GM19468 (cell line): ENCODE results near the gene ASB4.
"Not testable (repeated sequence)": the region's sequence is repeated elsewhere in the genome, so short reads cannot be mapped to it uniquely, and the experiment has no call there.

Source experiments
- ATAC-seq: cut with Tn5 transposase; IDR thresholded peaks from one replicate; pipeline ENCODE4 v1.9.1; 2021; ENCODE audit warnings: mild to moderate bottlenecking, moderate library complexity, moderate number of reproducible peaks; ENCODE audit not compliant: unreplicated experiment; ENCODE audit errors: extremely low read depth

Gene ASB4, protein sequence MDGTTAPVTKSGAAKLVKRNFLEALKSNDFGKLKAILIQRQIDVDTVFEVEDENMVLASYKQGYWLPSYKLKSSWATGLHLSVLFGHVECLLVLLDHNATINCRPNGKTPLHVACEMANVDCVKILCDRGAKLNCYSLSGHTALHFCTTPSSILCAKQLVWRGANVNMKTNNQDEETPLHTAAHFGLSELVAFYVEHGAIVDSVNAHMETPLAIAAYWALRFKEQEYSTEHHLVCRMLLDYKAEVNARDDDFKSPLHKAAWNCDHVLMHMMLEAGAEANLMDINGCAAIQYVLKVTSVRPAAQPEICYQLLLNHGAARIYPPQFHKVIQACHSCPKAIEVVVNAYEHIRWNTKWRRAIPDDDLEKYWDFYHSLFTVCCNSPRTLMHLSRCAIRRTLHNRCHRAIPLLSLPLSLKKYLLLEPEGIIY

DNA sequence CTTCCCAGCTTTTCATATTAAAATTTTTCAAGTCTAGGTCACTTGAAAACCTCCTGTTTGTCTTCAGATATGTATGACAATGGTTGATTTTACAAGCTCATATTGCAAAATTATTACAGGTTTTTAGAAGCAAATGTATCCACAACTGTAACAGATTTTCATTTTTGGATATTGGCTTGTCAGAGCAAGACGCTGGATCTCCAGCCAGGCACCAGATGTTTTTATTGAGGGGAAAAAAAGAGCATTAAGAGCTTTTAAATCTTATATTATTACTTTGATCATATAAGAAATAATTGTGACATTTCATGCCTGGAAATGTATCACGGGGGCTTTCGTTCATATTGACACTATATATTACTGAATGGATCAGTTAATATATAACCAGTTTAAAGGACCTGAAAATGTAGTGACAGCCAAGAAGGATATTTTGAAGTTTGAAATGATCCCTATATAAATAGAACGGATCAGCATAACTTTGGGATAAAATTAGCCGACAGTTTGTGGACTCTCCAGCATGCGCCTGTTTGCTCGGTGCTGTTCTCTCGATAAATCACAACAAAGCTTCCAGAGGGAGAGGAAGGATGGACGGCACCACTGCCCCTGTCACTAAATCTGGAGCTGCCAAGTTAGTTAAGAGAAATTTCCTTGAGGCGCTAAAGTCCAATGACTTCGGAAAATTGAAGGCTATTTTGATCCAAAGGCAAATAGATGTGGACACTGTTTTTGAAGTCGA, at the start of gene ASB4:
Gene ASB4, plus strand, starts transcription at position 553 of the 733 bp plus-strand sequence. Its CDS starts 29 bp downstream, at position 582.
- ATAC-seq = no peak

DNA sequence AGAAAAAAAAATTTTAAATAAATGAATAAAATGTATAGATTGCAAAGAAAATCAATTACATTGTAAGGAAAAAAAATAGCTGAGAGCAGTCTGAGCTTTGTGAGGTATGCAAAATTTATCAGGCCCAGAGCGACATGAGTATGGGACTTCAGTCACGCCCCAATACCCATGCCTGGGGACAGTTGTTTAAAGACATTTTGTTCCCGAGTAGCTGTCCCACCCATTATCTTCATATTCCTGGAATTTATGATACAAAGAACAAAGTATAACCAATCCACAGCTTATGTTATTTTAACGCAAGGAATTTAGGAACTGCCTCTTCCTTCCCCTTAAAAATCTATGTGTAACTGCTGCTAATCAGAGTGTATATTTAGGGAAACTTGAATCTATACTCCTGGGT, 49.3 kb upstream of the ASB4 start:
- ATAC-seq = no peak

DNA sequence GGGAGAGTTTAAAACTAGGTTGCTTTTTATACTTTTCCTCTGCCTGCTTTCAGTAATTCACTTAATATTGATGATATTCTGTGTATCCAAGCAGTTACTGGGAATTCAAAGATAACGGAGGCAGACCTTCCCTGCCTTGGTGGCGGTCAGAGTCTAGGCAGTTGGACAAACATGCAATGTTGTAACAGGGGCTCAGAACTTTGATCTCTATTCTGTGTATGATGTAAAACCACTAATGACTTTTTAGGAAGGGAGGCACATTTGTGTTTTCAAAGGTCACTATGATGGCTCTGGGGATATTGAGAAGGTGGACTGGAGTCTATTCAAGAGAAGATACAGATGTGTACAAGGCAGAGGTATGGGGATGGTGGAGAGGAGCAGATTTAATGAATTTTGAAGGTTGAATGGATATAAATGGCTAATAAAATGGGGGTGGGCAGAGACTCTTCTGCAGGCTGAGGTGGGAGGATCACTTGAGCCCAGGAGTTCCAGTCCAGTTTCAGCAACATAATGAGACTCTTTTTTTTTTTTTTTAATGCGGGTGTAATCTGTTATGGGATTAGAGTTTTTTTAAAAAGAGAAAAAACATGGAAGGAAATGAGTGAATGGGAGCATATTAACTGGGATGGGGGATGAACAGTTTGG, 45.2 kb upstream of the ASB4 start:
- no peak for ATAC-seq

- no peak for ATAC-seq
Measured at GRCh38 chr7:95441042-95441823, 44.5 kb upstream of the ASB4 start.

- ATAC-seq = no peak
Measured at GRCh38 chr7:95444796-95445195, 40.9 kb upstream of the ASB4 start.

GRCh38 chr7:95446618-95447017, 39.1 kb upstream of the ASB4 start:
- no peak for ATAC-seq

GRCh38 chr7:95454438-95455045, 31.2 kb upstream of the ASB4 start:
- no peak for ATAC-seq

DNA sequence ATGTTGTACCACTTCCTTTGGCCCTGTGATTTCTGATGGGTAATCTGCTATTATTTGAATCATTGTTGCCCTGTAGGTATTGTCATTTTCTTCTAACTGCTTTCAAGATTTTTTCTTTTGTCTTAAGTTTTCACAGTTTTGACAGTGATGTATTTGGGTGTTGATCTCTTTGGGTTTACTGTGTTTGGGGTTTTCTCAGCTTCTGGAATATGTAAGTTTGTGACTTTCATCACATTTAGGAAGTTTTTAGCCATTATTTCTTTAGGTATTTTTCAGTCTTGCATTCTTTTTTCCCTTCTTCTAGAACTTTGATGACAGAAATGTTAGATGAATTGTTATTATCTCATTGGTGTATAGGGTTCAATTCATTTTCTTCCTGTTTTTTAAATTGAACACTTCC, 27.8 kb upstream of the ASB4 start:
- ATAC-seq = no peak

GRCh38 chr7:95460653-95461052, 25.1 kb upstream of the ASB4 start:
- not testable (repeated sequence) for ATAC-seq

DNA sequence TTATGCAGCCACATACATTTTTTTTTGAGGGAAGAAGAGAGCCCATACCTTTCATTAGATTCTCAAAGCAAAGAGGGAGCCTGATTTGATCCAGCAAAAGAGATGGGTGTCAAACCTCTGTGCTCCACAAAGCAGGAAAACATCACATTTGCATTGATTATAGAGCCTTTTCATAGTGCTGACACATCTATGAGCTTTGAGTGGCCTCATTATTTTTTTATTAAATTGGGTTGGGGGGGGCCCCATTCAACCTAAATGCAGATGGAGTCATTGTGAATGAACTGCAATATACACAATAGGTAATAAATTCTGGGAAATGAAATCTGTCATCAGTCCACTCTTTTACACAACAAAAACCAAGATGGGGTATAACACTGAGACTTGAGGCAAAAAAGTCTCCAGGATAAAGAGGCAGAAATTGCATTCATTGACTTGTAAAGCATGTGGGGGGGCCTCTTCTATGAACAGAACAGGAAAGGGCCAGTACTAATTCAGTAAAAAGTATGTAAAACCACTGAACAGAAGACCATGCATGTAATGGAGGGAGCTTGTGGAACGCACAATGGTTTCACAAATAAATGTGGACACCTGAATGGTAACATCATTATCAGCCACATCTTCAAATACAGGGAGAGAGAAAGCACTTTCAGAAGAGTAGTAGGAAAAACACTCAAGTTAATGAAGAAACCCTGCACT, 17.7 kb upstream of the ASB4 start:
- ATAC-seq = no peak

- no peak for ATAC-seq
Measured at GRCh38 chr7:95469187-95469586, 16.6 kb upstream of the ASB4 start.

GRCh38 chr7:95469848-95470247, 15.9 kb upstream of the ASB4 start:
- ATAC-seq = no peak

- ATAC-seq = peak; percentile 91
Measured at GRCh38 chr7:95470452-95470851, 15.3 kb upstream of the ASB4 start.

DNA sequence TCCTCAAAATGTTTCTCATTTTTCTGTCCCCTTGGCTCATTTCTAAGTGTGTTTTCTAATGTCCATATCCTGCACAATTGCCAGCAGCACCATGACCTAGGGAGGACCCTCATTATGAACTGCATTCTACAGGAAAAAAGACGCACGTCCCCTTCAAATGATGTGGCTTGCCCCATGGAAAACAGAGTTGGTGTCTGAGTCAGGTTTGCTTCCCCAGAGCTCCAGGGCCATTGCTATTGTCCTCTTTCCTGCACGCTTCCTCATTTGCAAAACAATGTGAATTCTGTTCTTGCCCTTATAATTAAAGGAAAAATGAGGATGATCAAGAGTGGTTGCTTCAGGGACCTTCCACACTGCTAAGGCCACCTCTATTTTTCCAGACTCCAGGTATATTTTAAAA, 14.7 kb upstream of the ASB4 start:
- ATAC-seq = no peak

GRCh38 chr7:95472581-95473161, 13.1 kb upstream of the ASB4 start:
- no peak for ATAC-seq

- no peak for ATAC-seq
Measured at GRCh38 chr7:95473276-95473985, 12.3 kb upstream of the ASB4 start.

- no peak for ATAC-seq
Measured at GRCh38 chr7:95476072-95476847, 9.5 kb upstream of the ASB4 start.
